Transverse colon (tissue), 4 donors: ENCODE results near the gene HIVEP1. TPM values are rescaled to one million over a fixed set of nuclear protein-coding genes. Genes with fewer than 3 reads are reported as not detected.
A peak's percentile ranks its signal among the peaks of the same experiment; 100 is the strongest.

Experiments
- DNase-seq: peaks from one replicate; pipeline ENCODE4 v3.0.0-alpha.2; 2019
- H3K27ac ChIP-seq, 4 donors: fragments of 200-600 bp; sonication (generic); 2 replicates each; pipeline ENCODE4 v1.5.1; 2016 to 2018; ENCODE audit warnings: inconsistent platforms in 4 of 4
- H3K27me3 ChIP-seq: fragments of 200-600 bp; sonication (generic); 2 replicates; pipeline ENCODE4 v1.5.1; 2017; ENCODE audit warnings: inconsistent platforms
- H3K36me3 ChIP-seq, 4 donors: fragments of 200-600 bp; sonication (generic); 2 replicates each; pipeline ENCODE4 v1.5.1; 2017 to 2019; ENCODE audit warnings: inconsistent platforms in 4 of 4
- H3K4me1 ChIP-seq, 4 donors: fragments of 200-600 bp; sonication (generic); 2 replicates each; pipeline ENCODE4 v1.5.1; 2017 to 2020; ENCODE audit warnings: inconsistent platforms in 4 of 4
- H3K4me3 ChIP-seq, 4 donors: fragments of 200-600 bp; sonication (generic); 1 replicate in 1 of 4; 2 replicates in 3 of 4; pipeline versions ENCODE4 v1.5.1 to v1.6.1; 2017 to 2019; ENCODE audit warnings: inconsistent platforms in 4 of 4
- H3K9me3 ChIP-seq, 2 donors: fragments of 200-600 bp; sonication (generic); 2 replicates each; pipeline ENCODE4 v1.5.1; 2017 to 2019; ENCODE audit warnings: inconsistent platforms in 2 of 2
- EP300 ChIP-seq: sonication (generic); formaldehyde crosslinking; IDR thresholded peaks from one replicate; pipeline ENCODE4 v1.6.1; 2017; ENCODE audit warnings: antibody characterized with exemption, low read depth
- POLR2A ChIP-seq: fragments of 450-650 bp; IDR thresholded peaks from one replicate; pipeline ENCODE4 v1.6.1; 2016; ENCODE audit warnings: antibody characterized with exemption, mild to moderate bottlenecking, moderate library complexity
- POLR2AphosphoS5 ChIP-seq, 3 donors: sonication (generic); formaldehyde crosslinking; IDR thresholded peaks; one replicate each; pipeline ENCODE4 v1.6.1; 2016; ENCODE audit warnings: antibody characterized with exemption in 3 of 3
- WGBS, 2 donors: methylation state at CpG; one replicate each; pipeline ENCODE4 v1.1.5; 2018; ENCODE audit warnings: low coverage in 1 of 2; 5-methylcytosine and 5-hydroxymethylcytosine counted together
- in situ Hi-C, 4 donors: fragments of 200-750 bp; cut with MboI; loops; one replicate each; pipeline versions ENCODE4 v1.15.0 to v1.15.1; 2017; ENCODE audit warnings: low sequenced_read_pairs in 3 of 4, low pct_ligation_motif_present in 1 of 4, low pct_unique_long_range_greater_than_20kb in 1 of 4
- intact Hi-C: fragments of 100-400 bp; cut with DNase I; formaldehyde crosslinking; loops from one replicate; pipeline ENCODE4 v1.15.1; 2023; ENCODE audit warnings: low total_unique reads
- total RNA-seq, 4 donors: library from RNA; depleted of rRNA; stranded (reverse); fragments of >200 nt; gene quantifications; one replicate each; pipeline ENCODE4 v1.1.0, GENCODE V29; 2016
- TF ChIP-seq, protein P1 (sequence below), 5 experiments: fragments of 200-600 bp in 3 of 5; fragments of 450-650 bp in 2 of 5; sonication (generic) in 3 of 5; IDR thresholded peaks; 1 replicate in 2 of 5; 2 replicates in 3 of 5; pipeline ENCODE4 v1.5.1; 2016 to 2017; ENCODE audit warnings: antibody characterized with exemption in 5 of 5, inconsistent platforms in 3 of 5, mild to moderate bottlenecking in 2 of 5, moderate library complexity in 1 of 5

Gene HIVEP1
- total RNA-seq, 4 donors from 2014 or later: 18.9 to 90.9 (median 30.5) TPM

DNA sequence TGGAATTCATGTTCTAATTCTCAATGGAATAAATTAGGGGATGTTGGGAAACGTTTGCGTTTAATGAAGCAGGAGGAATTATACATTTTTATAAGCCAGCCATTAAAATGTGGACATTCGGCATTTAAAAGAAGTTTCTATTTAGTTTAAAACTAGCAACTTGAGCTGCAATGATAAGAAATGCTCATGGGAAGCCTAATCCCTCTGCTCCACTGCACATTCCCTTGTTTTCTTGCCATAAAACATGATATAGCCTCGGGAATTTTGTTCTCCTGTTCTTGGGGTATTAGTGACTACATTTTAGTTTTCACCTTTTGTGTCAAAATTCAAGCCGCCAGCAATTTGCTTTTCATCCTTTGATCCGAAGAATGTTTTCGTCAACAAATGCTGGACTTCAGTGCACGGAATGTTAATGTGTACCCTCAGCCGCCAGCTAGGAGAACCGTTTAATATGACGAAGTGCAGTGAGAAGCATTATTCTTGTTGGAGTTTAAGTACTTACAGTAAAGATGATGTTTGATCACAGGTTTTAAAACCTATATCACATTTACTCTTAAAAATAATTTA lies 137.9 kb downstream of the HIVEP1 start:
- H3K36me3 ChIP-seq: no peaks in the 10 kb centered on the region
- H3K27me3 ChIP-seq: no peaks in the 10 kb centered on the region
- peaks cover 0 to 12% (median 3%) of the 10 kb centered on the region in 4 donors for H3K4me1 ChIP-seq
- no peak overlapping the region for H3K27ac ChIP-seq
- in situ Hi-C loops: loop anchor here in 1 of 4 donors (10.0 kb wide), 1 partner anchor 75 kb away; no protein-coding TSS in a partner anchor
- no peaks in the 10 kb centered on the region for H3K9me3 ChIP-seq
- no peak overlapping the region for H3K4me3 ChIP-seq
- intact Hi-C loops: no loop called here
- no peak for DNase-seq
- no peak for TF ChIP-seq POLR2AphosphoS5 (IDR thresholded peaks at IDR 0.05)
- TF ChIP-seq, protein P1, sequence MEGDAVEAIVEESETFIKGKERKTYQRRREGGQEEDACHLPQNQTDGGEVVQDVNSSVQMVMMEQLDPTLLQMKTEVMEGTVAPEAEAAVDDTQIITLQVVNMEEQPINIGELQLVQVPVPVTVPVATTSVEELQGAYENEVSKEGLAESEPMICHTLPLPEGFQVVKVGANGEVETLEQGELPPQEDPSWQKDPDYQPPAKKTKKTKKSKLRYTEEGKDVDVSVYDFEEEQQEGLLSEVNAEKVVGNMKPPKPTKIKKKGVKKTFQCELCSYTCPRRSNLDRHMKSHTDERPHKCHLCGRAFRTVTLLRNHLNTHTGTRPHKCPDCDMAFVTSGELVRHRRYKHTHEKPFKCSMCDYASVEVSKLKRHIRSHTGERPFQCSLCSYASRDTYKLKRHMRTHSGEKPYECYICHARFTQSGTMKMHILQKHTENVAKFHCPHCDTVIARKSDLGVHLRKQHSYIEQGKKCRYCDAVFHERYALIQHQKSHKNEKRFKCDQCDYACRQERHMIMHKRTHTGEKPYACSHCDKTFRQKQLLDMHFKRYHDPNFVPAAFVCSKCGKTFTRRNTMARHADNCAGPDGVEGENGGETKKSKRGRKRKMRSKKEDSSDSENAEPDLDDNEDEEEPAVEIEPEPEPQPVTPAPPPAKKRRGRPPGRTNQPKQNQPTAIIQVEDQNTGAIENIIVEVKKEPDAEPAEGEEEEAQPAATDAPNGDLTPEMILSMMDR (IDR thresholded peaks at IDR 0.05): no peak
- TF ChIP-seq EP300: no peak
- TF ChIP-seq POLR2A: no peak
- whole genome bisulfite sequencing, 2 donors: 77 to 82% methylated on average over 11 of the region's 11 CpGs

DNA sequence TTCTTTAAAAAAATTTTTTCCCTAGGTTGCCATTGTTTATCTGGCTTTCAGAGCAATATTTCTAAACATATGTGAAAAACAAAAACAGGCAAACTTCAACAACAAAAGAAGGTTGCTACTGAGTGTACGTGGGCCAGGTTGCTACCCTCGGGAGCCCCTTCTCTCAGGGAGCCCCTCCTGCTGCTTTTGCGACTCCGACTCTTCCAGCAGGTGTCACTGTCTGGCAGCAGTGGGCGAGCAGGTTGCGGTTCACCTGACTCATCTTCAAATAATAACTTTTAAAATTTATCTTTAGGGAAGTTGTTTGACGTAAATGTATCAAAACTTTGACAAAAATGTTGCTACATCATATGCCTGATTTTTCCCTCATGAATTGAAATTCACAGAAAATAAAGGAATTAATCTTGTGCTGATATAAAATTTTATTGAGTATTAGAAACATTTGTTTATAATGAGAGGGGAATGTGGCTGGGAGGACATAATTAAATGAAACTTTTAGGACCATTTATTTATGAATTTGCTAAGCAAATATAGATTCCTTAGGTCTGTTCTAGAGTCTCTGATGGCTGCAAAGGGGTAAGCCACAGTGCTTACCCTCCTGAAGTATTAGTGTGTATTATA lies 138.8 kb downstream of the HIVEP1 start:
- TF ChIP-seq, protein P1 (IDR thresholded peaks at IDR 0.05): peak; percentile 44 to 75 (median 64)
- TF ChIP-seq POLR2AphosphoS5 (IDR thresholded peaks at IDR 0.05) (no peak), POLR2A (no peak), EP300 (no peak)
- peak overlapping the region; percentile 10 to 64 (median 36) for H3K27ac ChIP-seq
- H3K27me3 ChIP-seq: no peaks in the 10 kb centered on the region
- WGBS, 2 donors: 40 to 47% methylated on average over 7 of the region's 7 CpGs
- in situ Hi-C loops: loop anchor here in 1 of 4 donors (10.0 kb wide), 1 partner anchor 74 kb away; no protein-coding TSS in a partner anchor
- no peaks in the 10 kb centered on the region for H3K36me3 ChIP-seq
- no peaks in the 10 kb centered on the region for H3K9me3 ChIP-seq
- intact Hi-C loops: no loop called here
- peaks cover 0 to 12% (median 3%) of the 10 kb centered on the region in 4 donors for H3K4me1 ChIP-seq
- H3K4me3 ChIP-seq: no peak overlapping the region
- peak; percentile 43 for DNase-seq

DNA sequence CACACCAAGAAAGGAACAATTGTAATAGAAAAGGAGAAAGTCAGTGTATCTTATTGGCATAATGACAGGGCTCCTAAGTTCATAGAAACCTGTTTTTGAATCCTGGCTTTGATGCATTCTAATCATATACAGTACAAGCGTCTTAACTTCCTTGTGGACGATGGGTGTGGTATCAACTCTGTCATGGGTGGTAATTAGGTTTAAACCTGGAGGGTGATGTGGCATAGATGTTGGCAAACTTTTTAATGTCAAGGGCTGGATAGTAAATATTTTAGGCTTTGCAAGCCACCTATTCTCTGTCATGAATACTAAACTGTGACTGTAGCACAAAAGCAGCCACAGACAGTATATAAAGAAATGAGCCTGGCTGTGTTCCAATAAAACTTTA lies 139.3 kb downstream of the HIVEP1 start:
- in situ Hi-C loops: loop anchor here in 1 of 4 donors (10.0 kb wide), 1 partner anchor 73 kb away; no protein-coding TSS in a partner anchor

More for the DNA sequence above, 139.3 kb downstream of the HIVEP1 start:
- no peak for DNase-seq
- H3K4me3 ChIP-seq: no peak overlapping the region
- TF ChIP-seq, protein P1 (IDR thresholded peaks at IDR 0.05): no peak
- no peak for TF ChIP-seq POLR2AphosphoS5 (IDR thresholded peaks at IDR 0.05)
- no peak for TF ChIP-seq EP300
- no peak for TF ChIP-seq POLR2A
- peak overlapping the region; percentile 10 to 64 (median 36) for H3K27ac ChIP-seq
- H3K9me3 ChIP-seq: no peaks in the 10 kb centered on the region
- H3K4me1 ChIP-seq: peaks cover 0 to 12% (median 3%) of the 10 kb centered on the region in 4 donors
- intact Hi-C loops: no loop called here
- H3K36me3 ChIP-seq: no peaks in the 10 kb centered on the region
- 56 to 73% methylated on average over 2 of the region's 2 CpGs for WGBS, 2 donors
- H3K27me3 ChIP-seq: no peaks in the 10 kb centered on the region
